Measurements from ENCODE around the gene NARF. TPM values are rescaled to one million over a fixed set of nuclear protein-coding genes. Genes with fewer than 3 reads are reported as not detected.
A peak's percentile ranks its signal among the peaks of the same experiment; 100 is the strongest.

Gene NARF
- total and polyA plus RNA-seq, 4 donors: 34.4 to 162 (median 60.9) TPM

DNA sequence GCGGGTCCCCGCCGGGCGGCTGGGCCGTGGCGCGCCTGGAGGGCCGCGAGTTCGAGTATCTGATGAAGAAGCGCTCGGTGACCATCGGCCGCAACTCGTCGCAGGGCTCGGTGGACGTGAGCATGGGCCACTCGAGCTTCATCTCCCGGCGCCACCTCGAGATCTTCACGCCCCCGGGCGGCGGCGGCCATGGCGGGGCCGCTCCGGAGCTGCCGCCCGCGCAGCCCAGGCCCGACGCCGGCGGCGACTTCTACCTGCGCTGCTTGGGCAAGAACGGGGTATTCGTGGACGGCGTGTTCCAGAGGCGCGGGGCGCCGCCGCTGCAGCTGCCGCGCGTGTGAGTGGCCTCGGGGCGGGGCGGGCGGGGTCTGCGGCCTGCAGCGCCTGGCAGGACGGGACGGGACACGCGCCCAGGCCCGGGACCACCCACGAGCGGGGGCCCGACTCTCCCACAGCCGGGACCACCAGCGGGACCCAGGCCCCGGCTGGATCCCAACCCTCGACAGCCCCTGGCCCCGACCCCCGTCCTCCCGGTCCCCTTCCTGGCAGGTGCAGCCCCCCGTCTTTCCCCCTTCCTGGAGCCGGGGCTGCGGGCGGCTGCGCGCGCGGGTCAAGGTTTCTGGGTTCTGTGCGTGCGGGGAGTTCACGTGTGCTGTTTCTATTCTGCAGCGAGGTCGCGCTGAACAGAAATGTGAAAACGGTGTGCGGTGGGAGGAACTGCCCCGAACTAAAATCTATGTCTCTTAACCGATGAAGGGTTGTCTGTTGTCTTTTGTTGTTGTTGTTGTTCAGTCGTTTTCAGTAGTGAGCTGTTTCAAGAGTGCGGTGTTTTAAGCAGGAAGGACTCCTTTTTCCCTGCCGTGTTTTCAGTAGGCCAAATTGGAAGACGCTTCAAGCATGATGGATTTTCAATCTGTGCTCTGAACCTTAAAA is 61.7 kb downstream of the NARF start:
- Histone ChIP-seq H3K27ac (ENCODE audit: low read depth in 1 of 2, low read length in 2 of 2) (peak overlapping the region; percentile 72 to 87), H3K4me3 (ENCODE audit: low read length in 2 of 2) (peak overlapping the region; percentile 78 to 95), H3K36me3 (ENCODE audit: control insufficient read depth in 1 of 2, insufficient read depth in 2 of 2, low read length in 1 of 2) (no peaks in the 10 kb centered on the region), H3K4me1 (ENCODE audit: control insufficient read depth in 1 of 2, insufficient read depth in 2 of 2, low read length in 2 of 2) (peaks cover 0 to 2% of the 10 kb centered on the region in 2 donors), H3K27me3 (ENCODE audit: control insufficient read depth in 1 of 2, insufficient read depth in 2 of 2, low read length in 1 of 2) (no peaks in the 10 kb centered on the region), H3K9me3 (ENCODE audit: control insufficient read depth, low read length) (no peaks in the 10 kb centered on the region)
- WGBS, 2 donors: 0 to 1% methylated on average over 66 to 94 of the region's 94 CpGs
- intact Hi-C loops (cut with DNase I): loop anchor here in 1 of 2 donors (2.0 kb wide), 1 partner anchor 25 kb away; no protein-coding TSS in a partner anchor
- no peak for ATAC-seq (ENCODE audit: low FRiP score)
- peak; percentile 56 to 81 for DNase-seq

DNA sequence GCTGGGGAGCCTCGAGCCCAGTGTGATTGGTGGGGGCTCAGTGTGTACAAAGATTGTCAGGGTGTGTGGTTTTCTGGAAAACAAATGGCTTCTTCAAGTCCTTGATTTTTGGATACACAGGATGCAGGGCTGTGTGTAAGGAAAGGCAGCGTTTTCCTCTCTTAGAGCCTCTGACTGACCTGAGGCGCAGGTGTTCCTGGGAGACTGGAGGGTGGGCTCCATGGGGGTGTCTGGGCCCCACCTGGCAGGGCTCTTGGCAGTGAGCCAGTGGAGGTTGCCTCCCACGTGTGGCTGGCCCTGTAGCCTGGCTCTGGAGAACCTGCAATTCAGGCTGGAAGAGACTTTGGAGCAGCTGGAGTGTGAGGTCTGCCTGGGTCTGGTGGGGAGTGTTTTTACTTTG is 66.0 kb downstream of the NARF start:
- no peak for DNase-seq
- no peaks in the 10 kb centered on the region for H3K36me3 ChIP-seq (ENCODE audit: control insufficient read depth in 1 of 2, insufficient read depth in 2 of 2, low read length in 1 of 2)
- no peaks in the 10 kb centered on the region for H3K9me3 ChIP-seq (ENCODE audit: control insufficient read depth, low read length)
- H3K4me1 ChIP-seq (ENCODE audit: control insufficient read depth in 1 of 2, insufficient read depth in 2 of 2, low read length in 2 of 2): peaks cover 0 to 2% of the 10 kb centered on the region in 2 donors
- no peak overlapping the region for H3K27ac ChIP-seq (ENCODE audit: low read depth in 1 of 2, low read length in 2 of 2)
- no peak for ATAC-seq (ENCODE audit: low FRiP score)
- H3K4me3 ChIP-seq (ENCODE audit: low read length in 2 of 2): no peak overlapping the region
- H3K27me3 ChIP-seq (ENCODE audit: control insufficient read depth in 1 of 2, insufficient read depth in 2 of 2, low read length in 1 of 2): no peaks in the 10 kb centered on the region
- intact Hi-C loops (cut with DNase I): no loop called here
- 43 to 44% methylated on average over 4 of the region's 4 CpGs for WGBS, 2 donors

DNA sequence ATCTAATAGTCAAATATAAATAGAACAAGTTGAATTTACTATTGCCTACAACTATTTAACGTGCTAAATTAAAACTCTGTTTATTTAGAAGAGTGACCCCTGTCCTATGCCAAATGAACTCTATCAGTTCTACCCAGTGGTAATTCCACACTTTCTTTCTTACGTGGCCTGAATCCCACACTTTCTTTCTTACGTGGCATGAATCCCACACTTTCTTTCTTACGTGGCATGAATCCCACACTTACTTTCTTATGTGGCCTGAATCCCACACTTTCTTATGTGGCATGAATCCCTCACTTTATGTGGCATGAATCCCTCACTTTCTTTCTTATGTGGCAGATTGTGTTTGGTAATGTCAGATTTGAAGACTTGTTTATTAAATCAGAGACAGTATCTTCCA is 67.2 kb downstream of the NARF start:
- H3K27ac ChIP-seq (ENCODE audit: low read depth in 1 of 2, low read length in 2 of 2): no peak overlapping the region
- WGBS, 2 donors: 9 to 15% methylated on average over 4 of the region's 4 CpGs

DNA sequence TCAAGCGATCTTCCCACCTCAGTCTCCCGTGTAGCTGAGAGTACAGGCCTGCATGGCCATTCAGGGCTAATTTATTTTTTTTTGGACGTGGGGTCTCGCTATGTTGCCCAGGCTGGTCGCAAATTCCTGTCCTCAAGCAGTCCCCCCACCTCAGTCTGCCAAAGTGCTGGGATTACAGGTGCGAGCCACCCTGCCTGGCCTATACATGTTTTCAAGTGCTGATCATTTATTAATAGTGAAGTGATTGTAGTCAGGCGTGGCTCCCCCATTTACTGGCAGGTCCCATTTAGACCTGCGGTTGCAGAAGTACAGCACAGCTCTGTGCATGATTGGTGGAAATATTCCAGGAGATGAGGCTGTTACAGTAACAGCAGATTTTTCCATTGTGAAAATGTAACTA is 69.4 kb downstream of the NARF start:
- no peak overlapping the region for H3K4me3 ChIP-seq (ENCODE audit: low read length in 2 of 2)
- WGBS, 2 donors: 79 to 80% methylated on average over 8 of the region's 8 CpGs
- H3K27ac ChIP-seq (ENCODE audit: low read depth in 1 of 2, low read length in 2 of 2): no peak overlapping the region
- intact Hi-C loops (cut with DNase I): no loop called here
- H3K36me3 ChIP-seq (ENCODE audit: control insufficient read depth in 1 of 2, insufficient read depth in 2 of 2, low read length in 1 of 2): no peaks in the 10 kb centered on the region
- DNase-seq (no peak), ATAC-seq (ENCODE audit: low FRiP score) (no peak)
- H3K9me3 ChIP-seq (ENCODE audit: control insufficient read depth, low read length): no peaks in the 10 kb centered on the region
- peaks cover 0 to 3% of the 10 kb centered on the region in 2 donors for H3K4me1 ChIP-seq (ENCODE audit: control insufficient read depth in 1 of 2, insufficient read depth in 2 of 2, low read length in 2 of 2)
- no peaks in the 10 kb centered on the region for H3K27me3 ChIP-seq (ENCODE audit: control insufficient read depth in 1 of 2, insufficient read depth in 2 of 2, low read length in 1 of 2)

More for the DNA sequence above, 67.2 kb downstream of the NARF start:
- Histone ChIP-seq H3K4me3 (ENCODE audit: low read length in 2 of 2) (no peak overlapping the region), H3K27me3 (ENCODE audit: control insufficient read depth in 1 of 2, insufficient read depth in 2 of 2, low read length in 1 of 2) (no peaks in the 10 kb centered on the region), H3K36me3 (ENCODE audit: control insufficient read depth in 1 of 2, insufficient read depth in 2 of 2, low read length in 1 of 2) (no peaks in the 10 kb centered on the region), H3K4me1 (ENCODE audit: control insufficient read depth in 1 of 2, insufficient read depth in 2 of 2, low read length in 2 of 2) (peaks cover 0 to 2% of the 10 kb centered on the region in 2 donors), H3K9me3 (ENCODE audit: control insufficient read depth, low read length) (no peaks in the 10 kb centered on the region)
- intact Hi-C loops (cut with DNase I): no loop called here
- ATAC-seq (ENCODE audit: low FRiP score) (no peak), DNase-seq (no peak)

DNA sequence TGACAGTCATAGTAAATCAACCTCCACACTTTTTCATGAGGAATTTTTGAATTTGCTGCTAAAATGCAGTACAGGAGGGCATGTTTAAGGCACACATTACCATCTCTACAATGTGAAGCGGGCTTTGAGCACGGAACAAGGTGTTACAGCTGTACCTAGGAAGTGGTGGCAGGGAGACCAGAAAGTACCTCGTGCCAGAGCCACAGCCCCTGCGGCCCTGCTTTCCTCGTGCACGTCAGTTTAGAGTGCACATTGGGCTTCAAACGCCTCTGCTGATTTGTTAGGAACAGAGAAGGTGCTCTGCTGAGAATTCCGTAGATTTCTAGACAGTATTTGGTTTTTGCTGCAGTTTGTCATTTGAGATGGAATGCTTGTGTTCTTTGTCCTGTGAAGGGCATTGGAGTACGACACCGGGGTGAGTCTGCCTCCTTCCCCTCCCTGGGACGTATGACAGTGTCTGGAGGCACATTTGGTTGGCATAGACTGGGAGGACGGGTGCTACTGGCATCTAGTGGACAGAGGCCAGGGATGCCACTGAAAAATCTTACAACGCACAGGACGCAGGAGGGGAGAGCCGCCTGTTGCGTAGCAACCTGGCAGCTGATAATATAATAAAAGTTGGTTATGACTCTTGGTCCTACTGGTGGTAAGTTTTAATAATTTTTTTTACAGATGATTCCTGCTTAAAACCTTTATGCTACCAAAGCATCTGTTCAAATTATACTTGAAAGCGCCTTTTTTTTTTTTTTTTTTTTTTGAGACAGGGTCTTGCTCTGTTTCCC is 70.1 kb downstream of the NARF start:
- Histone ChIP-seq H3K9me3 (ENCODE audit: control insufficient read depth, low read length) (no peaks in the 10 kb centered on the region), H3K4me1 (ENCODE audit: control insufficient read depth in 1 of 2, insufficient read depth in 2 of 2, low read length in 2 of 2) (peaks cover 0 to 3% of the 10 kb centered on the region in 2 donors), H3K27me3 (ENCODE audit: control insufficient read depth in 1 of 2, insufficient read depth in 2 of 2, low read length in 1 of 2) (no peaks in the 10 kb centered on the region), H3K36me3 (ENCODE audit: control insufficient read depth in 1 of 2, insufficient read depth in 2 of 2, low read length in 1 of 2) (no peaks in the 10 kb centered on the region), H3K27ac (ENCODE audit: low read depth in 1 of 2, low read length in 2 of 2) (peak overlapping the region in 1 of 2 donors; percentile 53), H3K4me3 (ENCODE audit: low read length in 2 of 2) (no peak overlapping the region)
- DNase-seq: peak in 1 of 2 donors; percentile 63
- intact Hi-C loops (cut with DNase I): no loop called here
- ATAC-seq (ENCODE audit: low FRiP score): peak; percentile 73
- WGBS, 2 donors: 23 to 25% methylated on average over 17 of the region's 17 CpGs

DNA sequence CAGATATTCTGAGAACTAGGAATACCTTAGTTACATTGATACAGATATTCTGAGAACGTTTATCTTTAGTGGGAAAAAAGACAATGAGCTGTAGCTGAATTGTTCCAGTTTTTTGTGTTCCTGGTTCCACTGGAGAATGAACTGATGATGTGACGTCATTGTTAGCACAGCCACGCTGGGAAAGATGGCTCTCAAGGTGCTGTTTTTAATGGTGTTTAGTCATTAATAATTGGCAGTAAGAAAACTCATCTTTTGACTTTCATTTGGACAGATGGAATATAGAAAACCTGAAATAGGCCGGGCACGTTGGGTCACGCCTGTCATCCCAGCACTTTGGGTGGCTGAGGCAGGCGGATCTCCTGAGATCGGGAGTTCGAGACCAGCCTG is 71.4 kb downstream of the NARF start:
- 88 to 89% methylated on average over 9 of the region's 9 CpGs for WGBS, 2 donors
- no peak overlapping the region for H3K27ac ChIP-seq (ENCODE audit: low read depth in 1 of 2, low read length in 2 of 2)
- no peaks in the 10 kb centered on the region for H3K27me3 ChIP-seq (ENCODE audit: control insufficient read depth in 1 of 2, insufficient read depth in 2 of 2, low read length in 1 of 2)
- peaks cover 0 to 3% of the 10 kb centered on the region in 2 donors for H3K4me1 ChIP-seq (ENCODE audit: control insufficient read depth in 1 of 2, insufficient read depth in 2 of 2, low read length in 2 of 2)
- no peak overlapping the region for H3K4me3 ChIP-seq (ENCODE audit: low read length in 2 of 2)
- H3K9me3 ChIP-seq (ENCODE audit: control insufficient read depth, low read length): no peaks in the 10 kb centered on the region
- ATAC-seq (ENCODE audit: low FRiP score) (no peak), DNase-seq (no peak)
- no peaks in the 10 kb centered on the region for H3K36me3 ChIP-seq (ENCODE audit: control insufficient read depth in 1 of 2, insufficient read depth in 2 of 2, low read length in 1 of 2)
- intact Hi-C loops (cut with DNase I): no loop called here

DNA sequence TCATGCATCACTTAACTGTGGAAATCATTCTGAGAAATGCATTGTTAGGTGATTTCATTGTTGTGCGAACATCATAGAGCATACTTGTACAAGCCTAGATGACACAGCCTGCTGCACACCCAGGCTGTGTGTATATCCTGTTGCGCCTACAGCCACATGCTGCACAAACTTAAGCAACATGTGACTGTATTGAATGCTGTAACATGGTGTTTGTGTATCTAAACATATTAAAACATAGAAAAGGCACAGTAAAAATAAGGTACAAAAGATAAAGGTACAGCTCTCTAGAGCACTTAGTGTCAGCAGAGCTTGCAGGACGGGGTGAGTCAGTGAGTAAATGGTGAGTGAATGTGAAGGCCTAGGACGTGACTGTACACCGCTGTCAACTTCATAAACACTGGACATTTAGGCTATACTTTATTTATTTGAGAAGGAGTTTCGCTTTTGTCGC is 72.9 kb downstream of the NARF start:
- H3K4me1 ChIP-seq (ENCODE audit: control insufficient read depth in 1 of 2, insufficient read depth in 2 of 2, low read length in 2 of 2): peaks cover 0 to 3% of the 10 kb centered on the region in 2 donors
- intact Hi-C loops (cut with DNase I): no loop called here
- H3K27ac ChIP-seq (ENCODE audit: low read depth in 1 of 2, low read length in 2 of 2): peak overlapping the region in 1 of 2 donors; percentile 14
- no peak for DNase-seq
- H3K4me3 ChIP-seq (ENCODE audit: low read length in 2 of 2): no peak overlapping the region
- ATAC-seq (ENCODE audit: low FRiP score): no peak
- no peaks in the 10 kb centered on the region for H3K27me3 ChIP-seq (ENCODE audit: control insufficient read depth in 1 of 2, insufficient read depth in 2 of 2, low read length in 1 of 2)
- WGBS, 2 donors: 82 to 86% methylated on average over 7 of the region's 7 CpGs
- no peaks in the 10 kb centered on the region for H3K36me3 ChIP-seq (ENCODE audit: control insufficient read depth in 1 of 2, insufficient read depth in 2 of 2, low read length in 1 of 2)
- H3K9me3 ChIP-seq (ENCODE audit: control insufficient read depth, low read length): no peaks in the 10 kb centered on the region

DNA sequence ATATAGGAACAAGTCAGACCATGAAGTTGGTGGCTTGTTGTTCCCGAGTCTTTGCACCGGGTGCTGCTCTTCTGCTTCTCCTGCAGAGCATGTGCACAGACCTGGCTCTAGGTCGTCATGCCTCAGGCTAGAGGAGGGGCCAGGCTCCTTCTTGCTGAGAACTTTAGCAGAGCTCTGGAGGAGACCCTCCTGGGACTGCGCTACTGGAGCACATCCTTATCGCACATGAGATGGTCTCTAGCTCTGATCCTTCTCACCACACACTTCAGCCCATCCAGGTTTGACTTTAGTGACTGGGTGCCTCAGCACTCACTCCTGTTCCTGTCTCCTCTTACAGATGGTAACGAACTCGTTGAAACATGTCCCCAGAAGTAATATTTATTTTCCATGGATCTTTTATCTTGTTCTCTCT is 75.9 kb downstream of the NARF start:
- Histone ChIP-seq H3K4me3 (ENCODE audit: low read length in 2 of 2) (no peak overlapping the region), H3K9me3 (ENCODE audit: control insufficient read depth, low read length) (no peaks in the 10 kb centered on the region), H3K27me3 (ENCODE audit: control insufficient read depth in 1 of 2, insufficient read depth in 2 of 2, low read length in 1 of 2) (no peaks in the 10 kb centered on the region), H3K4me1 (ENCODE audit: control insufficient read depth in 1 of 2, insufficient read depth in 2 of 2, low read length in 2 of 2) (peaks cover 0 to 6% of the 10 kb centered on the region in 2 donors), H3K36me3 (ENCODE audit: control insufficient read depth in 1 of 2, insufficient read depth in 2 of 2, low read length in 1 of 2) (no peaks in the 10 kb centered on the region), H3K27ac (ENCODE audit: low read depth in 1 of 2, low read length in 2 of 2) (no peak overlapping the region)
- intact Hi-C loops (cut with DNase I): no loop called here
- ATAC-seq (ENCODE audit: low FRiP score) (peak; percentile 20), DNase-seq (no peak)
- WGBS, 2 donors: 72 to 76% methylated on average over 7 of the region's 7 CpGs
